Uterus (tissue), 4 donors: Measurements from ENCODE around the gene LCK. TPM values are rescaled to one million over a fixed set of nuclear protein-coding genes. Genes with fewer than 3 reads are reported as not detected.

Experiments used
- DNase-seq, 2 donors: peaks; one replicate each; pipeline ENCODE4 v3.0.0-alpha.2; 2019 to 2020
- H3K27ac ChIP-seq, 2 donors: fragments of 200-600 bp; sonication (generic); 1 replicate in 1 of 2; 2 replicates in 1 of 2; pipeline ENCODE4 v1.5.1; 2016 to 2018
- H3K27me3 ChIP-seq, 2 donors: fragments of 200-600 bp; sonication (generic); one replicate each; pipeline ENCODE4 v1.5.1; 2018 to 2019; ENCODE audit warnings: control low read depth in 1 of 2
- H3K36me3 ChIP-seq, 2 donors: fragments of 200-600 bp; sonication (generic); one replicate each; pipeline ENCODE4 v1.5.1; 2019; ENCODE audit warnings: control low read depth in 1 of 2
- H3K4me1 ChIP-seq, 2 donors: fragments of 200-600 bp; sonication (generic); one replicate each; pipeline ENCODE4 v1.5.1; 2018 to 2019; ENCODE audit warnings: control low read depth in 1 of 2
- H3K4me3 ChIP-seq, 2 donors: fragments of 200-600 bp; sonication (generic); 1 replicate in 1 of 2; 2 replicates in 1 of 2; pipeline ENCODE4 v1.5.1; 2018 to 2019; ENCODE audit warnings: mild to moderate bottlenecking in 1 of 2
- H3K9me3 ChIP-seq, 2 donors: fragments of 200-600 bp; sonication (generic); one replicate each; pipeline ENCODE4 v1.5.1; 2019; ENCODE audit warnings: control low read depth in 1 of 2
- POLR2A ChIP-seq, 2 donors: fragments of 450-650 bp; IDR thresholded peaks; one replicate each; pipeline ENCODE4 v1.6.1; 2016; ENCODE audit warnings: antibody characterized with exemption in 2 of 2, mild to moderate bottlenecking in 1 of 2, moderate library complexity in 1 of 2
- intact Hi-C: fragments of 100-400 bp; cut with DNase I; formaldehyde crosslinking; loops from one replicate; pipeline ENCODE4 v1.15.1; 2023; ENCODE audit warnings: low total_unique reads
- total RNA-seq, 4 donors: library from RNA; depleted of rRNA in 3 of 4; stranded (reverse); fragments of >200 nt in 3 of 4; gene quantifications; one replicate each; pipeline versions ENCODE4 v1.1.0 to v1.2.4, GENCODE V29; 2014 to 2023
- TF ChIP-seq, protein P1 (sequence below), 4 experiments: fragments of 200-600 bp in 2 of 4; fragments of 450-650 bp in 2 of 4; sonication (generic) in 2 of 4; IDR thresholded peaks; one replicate each; pipeline ENCODE4 v1.5.1; 2016 to 2019; ENCODE audit warnings: antibody characterized with exemption in 4 of 4, mild to moderate bottlenecking in 2 of 4, moderate library complexity in 1 of 4
- donor health status: DM: yes; HTN: yes; CAD: no.

LCK gene
- total RNA-seq, 4 donors from 2014 or later, result 0.26 to 2.0 (median 1.4) TPM

DNA sequence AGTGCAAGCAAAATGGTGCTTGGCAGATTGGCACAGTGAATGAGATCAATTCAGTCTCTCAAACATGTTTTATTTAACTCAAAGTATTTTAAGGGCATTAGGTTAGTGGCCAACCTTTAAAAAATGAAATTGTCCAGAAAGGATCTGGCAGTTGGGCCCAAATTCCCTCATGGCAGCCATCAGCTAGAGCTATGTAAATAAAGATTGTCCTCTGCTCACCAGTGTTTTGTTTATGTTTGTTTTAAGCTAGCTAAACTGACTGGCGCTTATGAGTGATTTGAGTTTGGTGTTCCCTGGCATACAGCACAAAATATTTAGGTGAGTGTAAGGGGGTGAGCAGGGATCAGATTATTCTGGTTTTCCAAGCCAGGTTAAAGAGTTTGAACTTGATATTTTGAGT lies 58.9 kb downstream of the LCK start:
- no peaks in the 10 kb centered on the region for H3K36me3 ChIP-seq
- DNase-seq, result no peak
- H3K4me3 ChIP-seq, result no peak overlapping the region
- intact Hi-C loops, result loop anchor here (10.0 kb wide), 1 partner anchor 65 kb away; the partner anchor contains the start of gene FAM167B
- no peaks in the 10 kb centered on the region for H3K27me3 ChIP-seq
- TF ChIP-seq, protein P1, sequence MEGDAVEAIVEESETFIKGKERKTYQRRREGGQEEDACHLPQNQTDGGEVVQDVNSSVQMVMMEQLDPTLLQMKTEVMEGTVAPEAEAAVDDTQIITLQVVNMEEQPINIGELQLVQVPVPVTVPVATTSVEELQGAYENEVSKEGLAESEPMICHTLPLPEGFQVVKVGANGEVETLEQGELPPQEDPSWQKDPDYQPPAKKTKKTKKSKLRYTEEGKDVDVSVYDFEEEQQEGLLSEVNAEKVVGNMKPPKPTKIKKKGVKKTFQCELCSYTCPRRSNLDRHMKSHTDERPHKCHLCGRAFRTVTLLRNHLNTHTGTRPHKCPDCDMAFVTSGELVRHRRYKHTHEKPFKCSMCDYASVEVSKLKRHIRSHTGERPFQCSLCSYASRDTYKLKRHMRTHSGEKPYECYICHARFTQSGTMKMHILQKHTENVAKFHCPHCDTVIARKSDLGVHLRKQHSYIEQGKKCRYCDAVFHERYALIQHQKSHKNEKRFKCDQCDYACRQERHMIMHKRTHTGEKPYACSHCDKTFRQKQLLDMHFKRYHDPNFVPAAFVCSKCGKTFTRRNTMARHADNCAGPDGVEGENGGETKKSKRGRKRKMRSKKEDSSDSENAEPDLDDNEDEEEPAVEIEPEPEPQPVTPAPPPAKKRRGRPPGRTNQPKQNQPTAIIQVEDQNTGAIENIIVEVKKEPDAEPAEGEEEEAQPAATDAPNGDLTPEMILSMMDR (IDR thresholded peaks at IDR 0.05), result no peak
- no peak for TF ChIP-seq POLR2A (IDR thresholded peaks at IDR 0.05)
- H3K9me3 ChIP-seq, result no peaks in the 10 kb centered on the region
- H3K27ac ChIP-seq, result no peak overlapping the region
- H3K4me1 ChIP-seq, result no peaks in the 10 kb centered on the region

DNA sequence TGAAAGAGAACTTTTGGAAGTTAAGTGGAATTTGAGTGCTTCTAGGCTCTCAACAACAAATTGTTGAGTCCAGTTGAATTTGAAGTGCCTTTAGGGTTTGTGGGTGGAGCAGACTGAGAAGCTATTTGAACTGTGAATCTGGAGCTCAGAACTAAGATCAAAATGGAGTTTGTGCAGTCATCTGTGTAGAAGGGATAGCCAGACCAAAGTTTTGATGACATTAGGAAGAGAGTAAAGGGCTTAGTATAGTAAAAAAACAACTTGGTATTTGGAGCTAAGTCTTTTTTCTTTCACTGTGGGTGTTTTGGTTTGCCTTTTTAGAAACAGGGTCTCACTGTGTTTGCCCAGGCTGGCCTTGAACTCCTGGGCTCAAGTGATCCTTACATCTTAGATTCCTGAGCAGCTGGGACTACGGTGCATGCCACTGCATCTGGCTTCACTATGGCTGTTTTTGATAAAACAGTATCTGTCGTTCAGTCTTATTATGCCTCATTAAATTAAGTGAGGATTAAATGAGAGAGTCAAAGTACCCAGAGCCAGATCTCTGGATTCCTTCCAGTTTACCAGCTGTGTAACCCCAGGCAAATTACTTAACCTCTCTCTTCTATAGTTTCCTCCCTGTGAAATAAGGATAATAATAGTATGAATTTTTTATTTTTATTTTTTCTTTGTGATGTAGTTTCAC lies 60.8 kb downstream of the LCK start:
- Histone ChIP-seq H3K4me3 (no peak overlapping the region), H3K36me3 (no peaks in the 10 kb centered on the region), H3K4me1 (no peaks in the 10 kb centered on the region), H3K27me3 (no peaks in the 10 kb centered on the region), H3K27ac (no peak overlapping the region), H3K9me3 (no peaks in the 10 kb centered on the region)
- TF ChIP-seq POLR2A (IDR thresholded peaks at IDR 0.05), result no peak
- TF ChIP-seq, protein P1 (IDR thresholded peaks at IDR 0.05), result no peak
- DNase-seq, result no peak
- intact Hi-C loops, result loop anchor here (10.0 kb wide), 1 partner anchor 67 kb away; the partner anchor contains the start of gene FAM167B

DNA sequence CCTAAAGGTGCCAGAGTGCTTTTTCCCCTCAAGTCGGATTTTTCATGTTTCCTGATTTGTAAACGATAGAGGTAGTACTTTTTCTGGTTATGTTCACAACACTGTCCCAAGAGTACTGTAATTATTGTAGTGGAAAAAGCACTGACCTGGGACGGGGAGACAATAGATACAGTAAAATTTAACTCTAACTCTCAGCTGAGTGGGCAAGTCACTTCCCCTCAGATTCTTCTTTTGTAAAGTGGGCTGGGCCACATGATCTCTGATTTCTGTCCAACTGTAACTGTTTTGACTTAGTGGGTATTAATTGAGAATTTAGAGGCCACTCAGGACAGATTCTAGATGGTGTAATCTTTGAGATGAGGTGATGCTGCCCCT lies 65.8 kb downstream of the LCK start:
- intact Hi-C loops, result loop anchor here (10.0 kb wide), 1 partner anchor 72 kb away; the partner anchor contains the start of gene FAM167B
- Histone ChIP-seq H3K27ac (no peak overlapping the region), H3K27me3 (no peaks in the 10 kb centered on the region), H3K4me3 (no peak overlapping the region), H3K9me3 (no peaks in the 10 kb centered on the region), H3K4me1 (no peaks in the 10 kb centered on the region), H3K36me3 (no peaks in the 10 kb centered on the region)
- no peak for DNase-seq
- TF ChIP-seq, protein P1 (IDR thresholded peaks at IDR 0.05), result no peak

DNA sequence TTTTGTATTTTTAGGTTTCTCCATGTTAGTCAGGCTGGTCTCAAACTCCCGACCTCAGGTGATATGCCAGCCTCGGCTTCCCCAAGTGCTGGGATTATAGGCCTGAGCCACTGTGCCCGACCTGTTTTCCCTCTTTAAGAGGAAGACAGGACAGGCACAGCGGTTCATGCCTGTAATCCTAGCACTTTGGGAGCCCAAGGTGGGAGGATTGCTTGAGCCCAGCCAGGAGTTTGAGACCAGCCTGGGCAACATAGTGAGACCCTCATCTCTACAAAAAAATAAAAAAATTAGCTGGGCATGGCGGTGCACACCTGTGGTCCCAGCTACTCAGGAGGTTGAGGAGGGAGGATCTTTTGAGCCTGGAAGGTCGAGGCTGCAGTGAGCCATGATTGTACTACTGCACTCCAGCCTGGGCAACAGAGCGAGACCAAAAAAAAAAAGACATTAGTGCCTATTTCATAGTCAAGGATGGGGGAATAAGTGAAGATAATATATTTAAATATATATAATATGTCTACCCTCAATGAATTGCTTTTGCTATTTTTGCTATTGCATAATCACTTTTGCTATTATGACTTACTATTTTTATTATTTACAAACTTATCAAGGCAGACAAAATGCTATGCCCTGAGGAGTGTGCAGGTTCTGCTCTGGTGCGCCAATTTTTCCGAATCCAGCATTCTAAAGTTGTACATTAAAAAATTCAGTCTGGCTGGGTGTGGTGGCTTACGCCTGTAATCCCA lies 67.2 kb downstream of the LCK start:
- Histone ChIP-seq H3K36me3 (no peaks in the 10 kb centered on the region), H3K9me3 (no peaks in the 10 kb centered on the region), H3K27ac (no peak overlapping the region), H3K27me3 (no peaks in the 10 kb centered on the region), H3K4me3 (no peak overlapping the region), H3K4me1 (no peaks in the 10 kb centered on the region)
- intact Hi-C loops, result loop anchor here (10.0 kb wide), 1 partner anchor 73 kb away; the partner anchor contains the start of gene FAM167B
- TF ChIP-seq POLR2A (IDR thresholded peaks at IDR 0.05), result no peak
- TF ChIP-seq, protein P1 (IDR thresholded peaks at IDR 0.05), result no peak
- no peak for DNase-seq

DNA sequence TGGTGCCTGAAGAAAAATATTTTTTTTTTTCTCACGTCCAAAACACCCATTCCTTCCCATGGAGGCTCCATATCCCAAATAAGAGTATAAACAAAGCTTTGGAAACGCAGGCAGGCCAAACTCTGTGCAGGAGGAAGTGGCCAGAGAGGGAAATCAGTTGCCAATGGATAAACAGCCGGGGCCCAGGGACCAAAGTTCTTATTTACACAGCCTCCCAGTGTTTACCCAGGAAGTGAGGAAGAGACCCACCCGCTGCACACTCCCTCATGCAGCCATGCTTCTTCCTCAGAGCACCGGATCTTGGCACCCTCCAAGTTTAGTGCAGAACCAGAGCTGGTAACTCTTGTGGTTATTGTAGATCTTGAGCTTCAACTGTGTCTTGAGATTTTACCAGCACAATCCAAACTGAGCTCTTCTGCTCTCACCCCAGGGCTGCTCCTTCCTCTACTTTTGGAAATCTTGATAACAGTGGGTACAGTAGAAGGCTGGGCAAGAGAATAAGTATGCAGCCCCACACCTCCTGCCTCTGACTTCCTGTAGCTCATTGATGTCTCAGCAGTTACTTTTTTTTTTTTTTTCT lies 70.7 kb downstream of the LCK start:
- intact Hi-C loops, result no loop called here
- no peaks in the 10 kb centered on the region for H3K4me1 ChIP-seq
- no peak for TF ChIP-seq POLR2A (IDR thresholded peaks at IDR 0.05)
- TF ChIP-seq, protein P1 (IDR thresholded peaks at IDR 0.05), result no peak
- H3K4me3 ChIP-seq, result no peak overlapping the region
- no peak for DNase-seq
- H3K27ac ChIP-seq, result no peak overlapping the region
- no peaks in the 10 kb centered on the region for H3K9me3 ChIP-seq
- H3K36me3 ChIP-seq, result no peaks in the 10 kb centered on the region
- no peaks in the 10 kb centered on the region for H3K27me3 ChIP-seq
